HEK293T (cell line): ENCODE measurements around the gene TNIP1.

Experiments
- ARNT ChIP-seq: fragments of 450-650 bp; IDR thresholded peaks from 2 replicates; pipeline ENCODE4 v1.6.1; 2017; ENCODE audit warnings: mild to moderate bottlenecking
- BHLHE40 ChIP-seq: fragments of 450-650 bp; IDR thresholded peaks from 2 replicates; pipeline ENCODE4 v1.6.1; 2016; ENCODE audit warnings: mild to moderate bottlenecking, moderate library complexity, borderline replicate concordance
- CTBP1 ChIP-seq: fragments of 450-650 bp; IDR thresholded peaks from 2 replicates; pipeline ENCODE4 v1.6.1; 2016; ENCODE audit warnings: borderline replicate concordance
- ELF4 ChIP-seq: fragments of 450-650 bp; IDR thresholded peaks from 2 replicates; pipeline ENCODE4 v1.6.1; 2017; ENCODE audit warnings: antibody characterized with exemption
- FOXM1 ChIP-seq: fragments of 450-650 bp; IDR thresholded peaks from 2 replicates; pipeline ENCODE4 v1.6.1; 2017; ENCODE audit warnings: mild to moderate bottlenecking, borderline replicate concordance
- HDGF ChIP-seq: fragments of 450-650 bp; IDR thresholded peaks from 2 replicates; pipeline ENCODE4 v1.6.1; 2017; ENCODE audit warnings: antibody characterized with exemption, borderline replicate concordance
- L3MBTL2 ChIP-seq: fragments of 450-650 bp; conservative IDR thresholded peaks from 2 replicates; pipeline ENCODE4 v1.6.1; 2016; ENCODE audit warnings: mild to moderate bottlenecking
- PKNOX1 ChIP-seq: fragments of 450-650 bp; IDR thresholded peaks from 2 replicates; pipeline ENCODE4 v1.6.1; 2016
- SP1 ChIP-seq: fragments of 450-650 bp; IDR thresholded peaks from 2 replicates; pipeline ENCODE4 v1.6.1; 2017
- SUZ12 ChIP-seq: fragments of 450-650 bp; IDR thresholded peaks from 2 replicates; pipeline ENCODE4 v1.6.1; 2016; ENCODE audit warnings: mild to moderate bottlenecking
- TARDBP ChIP-seq: fragments of 450-650 bp; IDR thresholded peaks from 2 replicates; pipeline ENCODE4 v1.6.1; 2016
- ZNF384 ChIP-seq: fragments of 450-650 bp; IDR thresholded peaks from 2 replicates; pipeline ENCODE4 v1.6.1; 2016

- no peak for TF ChIP-seq CTBP1
- no peak for TF ChIP-seq BHLHE40
- TF ChIP-seq TARDBP, result no peak
- TF ChIP-seq SP1, result no peak
- TF ChIP-seq L3MBTL2, result no peak
- no peak for TF ChIP-seq ELF4
- TF ChIP-seq HDGF, result no peak
- TF ChIP-seq ZNF384, result no peak
- TF ChIP-seq FOXM1, result no peak
- no peak for TF ChIP-seq PKNOX1
- no peak for TF ChIP-seq ARNT
- no peak for TF ChIP-seq SUZ12
These were observed 3.5 kb upstream of the TNIP1 start for GRCh38 chr5:151084363-151084762.
